ENCODE measurements around the gene DOC2A. TPM values are rescaled to one million over a fixed set of nuclear protein-coding genes. Genes with fewer than 3 reads are reported as not detected.

DOC2A gene
- total RNA-seq, 4 donors from 2014 or later: 0.66 to 0.85 TPM; not detected in 2

DNA sequence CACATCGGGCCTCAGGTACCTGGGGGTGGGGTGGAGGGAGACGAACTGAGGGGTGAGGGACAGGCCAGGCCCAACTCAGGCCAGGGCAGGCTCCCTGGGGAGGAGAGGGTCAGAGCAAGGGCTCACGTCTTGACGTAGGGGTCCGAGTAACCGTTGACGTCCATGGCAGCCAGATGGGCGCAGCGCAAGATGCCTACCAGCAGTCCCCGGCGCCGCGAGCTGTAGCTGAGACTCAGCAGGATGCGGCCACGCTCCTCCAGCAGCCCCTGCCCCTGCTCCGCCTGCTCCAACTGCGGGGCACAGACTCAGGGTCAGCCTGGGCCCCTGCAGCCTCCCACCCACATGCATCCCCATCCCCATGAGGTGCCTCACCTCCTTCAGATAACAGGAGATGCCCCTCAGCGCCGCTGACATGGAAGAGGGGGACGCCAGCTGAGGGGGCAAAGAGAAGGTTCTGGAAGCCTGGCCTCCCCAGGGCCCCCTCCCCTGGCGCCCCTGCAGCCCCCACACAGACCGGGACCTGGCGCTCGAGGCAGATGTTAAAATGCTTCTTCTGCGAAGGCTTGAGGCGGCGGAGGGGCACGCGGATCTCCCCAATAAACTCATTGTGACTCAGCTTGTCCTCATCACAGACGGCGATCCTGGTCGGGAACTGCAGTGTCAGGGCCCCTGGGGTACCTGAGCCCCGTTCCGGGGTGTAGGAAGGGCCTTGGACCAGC is 4.0 kb downstream of the DOC2A start:
- TF ChIP-seq, protein P1, sequence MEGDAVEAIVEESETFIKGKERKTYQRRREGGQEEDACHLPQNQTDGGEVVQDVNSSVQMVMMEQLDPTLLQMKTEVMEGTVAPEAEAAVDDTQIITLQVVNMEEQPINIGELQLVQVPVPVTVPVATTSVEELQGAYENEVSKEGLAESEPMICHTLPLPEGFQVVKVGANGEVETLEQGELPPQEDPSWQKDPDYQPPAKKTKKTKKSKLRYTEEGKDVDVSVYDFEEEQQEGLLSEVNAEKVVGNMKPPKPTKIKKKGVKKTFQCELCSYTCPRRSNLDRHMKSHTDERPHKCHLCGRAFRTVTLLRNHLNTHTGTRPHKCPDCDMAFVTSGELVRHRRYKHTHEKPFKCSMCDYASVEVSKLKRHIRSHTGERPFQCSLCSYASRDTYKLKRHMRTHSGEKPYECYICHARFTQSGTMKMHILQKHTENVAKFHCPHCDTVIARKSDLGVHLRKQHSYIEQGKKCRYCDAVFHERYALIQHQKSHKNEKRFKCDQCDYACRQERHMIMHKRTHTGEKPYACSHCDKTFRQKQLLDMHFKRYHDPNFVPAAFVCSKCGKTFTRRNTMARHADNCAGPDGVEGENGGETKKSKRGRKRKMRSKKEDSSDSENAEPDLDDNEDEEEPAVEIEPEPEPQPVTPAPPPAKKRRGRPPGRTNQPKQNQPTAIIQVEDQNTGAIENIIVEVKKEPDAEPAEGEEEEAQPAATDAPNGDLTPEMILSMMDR (IDR thresholded peaks at IDR 0.05; ENCODE audit: low read depth): no peak

DNA sequence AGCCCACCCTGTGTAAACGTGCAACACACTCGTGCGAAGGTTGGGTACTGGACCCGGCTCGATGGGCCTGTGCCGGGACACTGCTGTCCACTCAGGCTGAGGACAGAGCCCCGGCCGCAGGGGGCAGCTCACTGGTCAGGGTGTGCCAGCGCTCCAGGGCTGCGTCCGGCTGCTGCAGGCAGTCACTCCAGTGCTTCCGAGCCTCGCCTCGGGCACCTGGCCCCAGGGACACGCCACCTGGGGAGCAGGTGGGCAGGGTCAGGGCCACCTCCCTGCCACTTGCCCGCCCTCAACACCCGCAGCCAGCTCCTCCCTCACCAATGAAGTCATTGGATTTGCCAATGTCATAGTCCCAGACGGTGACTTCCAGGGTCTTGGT is 4.7 kb downstream of the DOC2A start:
- TF ChIP-seq, protein P1 (IDR thresholded peaks at IDR 0.05; ENCODE audit: low read depth): no peak

DNA sequence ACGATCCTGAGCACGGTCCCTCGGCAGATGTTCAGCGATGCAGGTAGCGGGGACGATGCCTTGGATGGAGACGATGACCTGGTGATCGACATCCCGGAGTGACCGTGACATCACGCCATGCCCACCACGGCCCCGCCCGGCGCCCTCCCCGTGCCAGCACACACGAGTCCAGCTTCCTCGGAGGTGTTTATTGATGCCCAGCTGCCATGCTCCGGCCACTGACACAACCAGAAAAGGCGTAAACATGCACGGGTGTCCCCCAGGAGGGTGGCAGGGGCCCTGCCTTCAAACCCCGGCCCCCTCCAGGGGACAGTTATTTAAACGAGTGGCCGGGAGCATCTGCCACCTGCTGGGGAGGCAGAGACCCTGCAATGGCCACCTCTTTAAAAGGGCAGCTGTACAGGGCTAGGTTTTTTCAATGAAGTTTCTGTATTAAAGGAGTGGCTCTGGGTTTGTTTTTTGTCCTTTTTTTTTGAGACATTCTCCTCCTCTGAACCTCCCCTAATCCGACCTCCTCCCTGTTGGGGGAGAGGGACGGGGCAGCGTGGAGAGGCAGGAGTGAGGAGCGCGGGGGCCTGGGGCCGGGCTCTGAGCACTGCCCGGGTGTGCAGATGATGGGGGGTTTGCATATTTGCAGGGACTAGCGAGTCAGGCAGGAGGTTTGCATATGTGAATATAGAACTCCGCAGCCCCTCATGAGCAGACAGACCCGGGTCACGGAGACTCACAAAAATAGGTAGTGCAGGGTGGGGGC is 5.3 kb downstream of the DOC2A start:
- TF ChIP-seq, protein P1 (IDR thresholded peaks at IDR 0.05; ENCODE audit: low read depth): no peak

DNA sequence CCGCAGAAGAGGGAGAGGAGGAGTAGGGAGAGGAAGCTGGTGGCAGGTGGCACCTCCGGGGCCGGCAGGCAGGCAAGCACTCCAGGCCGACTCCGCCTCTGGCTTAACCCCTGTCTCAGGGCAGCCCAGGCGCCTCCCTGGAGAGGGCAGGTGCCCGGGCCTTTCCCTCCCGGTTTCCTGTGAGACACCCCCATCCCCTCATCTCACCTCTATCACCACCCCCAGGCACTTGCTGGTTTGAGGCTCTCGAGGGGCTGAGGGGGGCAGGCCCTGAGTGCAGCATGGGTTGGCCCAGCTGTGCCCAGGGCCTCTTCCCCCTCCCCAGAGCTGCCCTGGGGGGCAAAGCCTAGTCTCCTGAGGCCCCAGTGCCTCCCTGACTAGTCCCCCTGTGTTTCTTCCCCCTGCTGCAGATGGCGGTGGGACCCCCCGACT is 6.0 kb downstream of the DOC2A start:
- TF ChIP-seq, protein P1 (IDR thresholded peaks at IDR 0.05; ENCODE audit: low read depth): no peak

DNA sequence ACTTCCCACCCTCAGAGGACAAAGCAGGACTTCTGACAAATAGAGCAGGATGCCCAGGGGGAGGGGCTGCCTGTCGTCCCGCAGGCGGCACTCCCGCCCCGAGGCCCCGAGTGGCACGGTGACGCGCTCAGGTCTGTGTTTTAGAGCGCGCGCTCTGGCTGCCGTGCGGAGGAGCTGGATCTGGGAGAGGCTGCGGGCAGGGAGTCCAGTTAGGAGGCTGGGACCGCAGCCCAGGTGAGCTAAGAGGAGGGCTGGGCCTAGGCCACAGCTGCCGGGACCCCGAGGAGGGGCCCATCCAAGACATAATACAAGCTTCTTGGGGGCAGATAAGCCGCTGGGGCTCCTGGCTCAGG is 6.4 kb downstream of the DOC2A start:
- TF ChIP-seq, protein P1 (IDR thresholded peaks at IDR 0.05; ENCODE audit: low read depth): no peak

DNA sequence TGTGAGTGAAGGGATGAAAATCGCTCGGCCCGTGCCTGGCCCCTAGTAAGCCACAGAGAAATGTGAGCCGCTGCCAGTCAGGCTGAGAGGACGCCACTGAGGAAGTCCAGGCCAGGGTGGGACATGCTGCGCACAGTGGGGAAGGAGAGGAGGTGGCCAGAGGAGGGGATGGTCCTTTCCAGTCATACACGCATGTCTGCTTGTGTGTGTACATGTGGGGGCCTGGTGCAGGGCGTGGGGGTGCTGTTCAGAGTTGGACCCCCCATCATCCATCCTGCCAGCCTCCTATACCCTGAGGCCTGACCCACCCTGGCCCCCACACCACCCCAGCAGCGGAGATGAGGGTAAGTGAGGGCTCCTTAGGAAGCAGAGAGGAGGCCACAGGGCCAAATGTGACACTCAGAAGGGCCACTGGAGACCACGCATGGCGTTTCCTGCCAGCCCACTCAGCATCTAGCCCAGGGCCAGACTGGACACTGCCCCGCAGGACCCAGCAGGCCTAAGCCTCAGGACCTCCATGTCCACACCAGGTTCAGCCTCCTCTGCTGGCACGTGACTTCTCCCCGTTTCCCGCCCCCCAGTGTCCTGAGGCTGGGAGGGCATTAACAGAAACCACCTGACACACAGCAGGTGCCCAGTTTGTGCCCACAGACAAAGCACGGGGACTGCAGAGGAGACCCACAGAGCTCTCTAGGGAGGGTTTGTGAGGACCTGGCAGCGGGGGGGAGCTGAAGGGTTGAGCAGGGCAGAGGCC is 7.0 kb downstream of the DOC2A start:
- TF ChIP-seq, protein P1 (IDR thresholded peaks at IDR 0.05; ENCODE audit: low read depth): no peak

Measured in subcutaneous adipose tissue (tissue), 4 donors.